GM12891 (cell line): Measurements from ENCODE around the gene CCDC178.

ENCODE experiments used
- POLR2A ChIP-seq: IDR thresholded peaks from 2 replicates; pipeline ENCODE4 v1.6.1; 2011; ENCODE audit warnings: low read depth, low read length, control low read depth
- TAF1 ChIP-seq: IDR thresholded peaks from 2 replicates; pipeline ENCODE4 v1.6.1; 2011; ENCODE audit warnings: low read depth, low read length, control low read depth

- TF ChIP-seq TAF1 (no peak), POLR2A (no peak)
These were observed 176.0 kb downstream of the CCDC178 start for GRCh38 chr18:33264566-33264965.
